Pancreas (tissue), 10 donors: ENCODE results near the gene ECSCR. TPM values are rescaled to one million over a fixed set of nuclear protein-coding genes. Genes with fewer than 3 reads are reported as not detected.

Source experiments
- ATAC-seq, 4 donors: fragments of 200-7000 bp; cut with Tn5 transposase; one replicate each; pipeline versions ENCODE4 v1.8.0 to v1.9.1; 2020; ENCODE audit warnings: mild to moderate bottlenecking in 4 of 4, moderate library complexity in 4 of 4
- DNase-seq, 6 donors: peaks; one replicate each; pipeline ENCODE4 v3.0.0-alpha.2; 2020
- FAIRE-seq: peaks from 2 replicates; lab custom pipeline; 2012; peaks lifted over from hg19 to GRCh38; lab: Jason Lieb, UNC
- H3K27ac ChIP-seq, 4 donors: fragments of 200-600 bp; sonication (generic); 1 replicate in 3 of 4; 2 replicates in 1 of 4; pipeline versions ENCODE4 v1.5.0 to v1.8.0; 2020
- H3K27me3 ChIP-seq, 4 donors: fragments of 200-600 bp; one replicate each; pipeline ENCODE4 v1.8.0; 2021
- H3K36me3 ChIP-seq, 3 donors: fragments of 200-600 bp; sonication (generic) in 1 of 3; one replicate each; pipeline versions ENCODE4 v1.5.0 to v1.8.0; 2020 to 2021
- H3K4me1 ChIP-seq, 3 donors: fragments of 200-600 bp; one replicate each; pipeline ENCODE4 v1.8.0; 2021
- H3K4me3 ChIP-seq, 4 donors: fragments of 200-600 bp; sonication (generic) in 2 of 4; one replicate each; pipeline versions ENCODE4 v1.5.0 to v1.8.0; 2020 to 2021
- H3K9me3 ChIP-seq, 4 donors: fragments of 200-600 bp; one replicate each; pipeline ENCODE4 v1.8.0; 2021
- WGBS, 2 donors: extraction: QIAGEN DNeasy Blood & Tissue Kit; methylation state at CpG; one replicate each; pipeline ENCODE4 v1.1.7; 2013; 5-methylcytosine and 5-hydroxymethylcytosine counted together
- intact Hi-C, 3 donors: fragments of 100-400 bp; cut with DNase I; formaldehyde crosslinking; loops; one replicate each; pipeline versions ENCODE4 v1.11.1 to v1.14.2; 2022
- polyA plus RNA-seq, 2 donors: library from polyadenylated mRNA; stranded (reverse); fragments of 200-250 nt; gene quantifications; one replicate each; pipeline ENCODE4 v1.2.3, GENCODE V29; 2013
- total RNA-seq, 6 donors: library from RNA; stranded (reverse); fragmentation: NEBNext Ultra II Directional in 4 of 6; extraction: Animal tissue kit (Norgen Biotek cat#: 25700) in 4 of 6; gene quantifications; one replicate each; pipeline versions ENCODE4 v1.2.1 to v1.2.4, GENCODE V29; 2021 to 2023
- TF ChIP-seq, protein P1 (sequence below), 4 donors: fragments of 200-600 bp; sonication (generic) in 3 of 4; IDR thresholded peaks; one replicate each; pipeline versions ENCODE4 v1.5.0 to v1.8.0; 2021; ENCODE audit warnings: antibody characterized with exemption in 4 of 4
- donor health status: healthy with polysubstance abuse.
- donor health status: DM: no; HTN: no; CAD: no; lungs with moderate emphysema.
- donor health status: DM: no; HTN: no; CAD: no.
- donor health status: control.
- donor health status: control.
- donor health status: Bipolar disorder and iron deficiency.
- donor health status: DM: yes; HTN: yes; CAD: no.
- donor health status: DM: no; HTN: no; CAD: no.
- donor health status: DM: no; HTN: no; CAD: no.
- donor health status: DM: yes; HTN: yes; CAD: no.

The ECSCR gene
- total and polyA plus RNA-seq, 8 donors = 1.0 to 8.3 (median 2.8) TPM

DNA sequence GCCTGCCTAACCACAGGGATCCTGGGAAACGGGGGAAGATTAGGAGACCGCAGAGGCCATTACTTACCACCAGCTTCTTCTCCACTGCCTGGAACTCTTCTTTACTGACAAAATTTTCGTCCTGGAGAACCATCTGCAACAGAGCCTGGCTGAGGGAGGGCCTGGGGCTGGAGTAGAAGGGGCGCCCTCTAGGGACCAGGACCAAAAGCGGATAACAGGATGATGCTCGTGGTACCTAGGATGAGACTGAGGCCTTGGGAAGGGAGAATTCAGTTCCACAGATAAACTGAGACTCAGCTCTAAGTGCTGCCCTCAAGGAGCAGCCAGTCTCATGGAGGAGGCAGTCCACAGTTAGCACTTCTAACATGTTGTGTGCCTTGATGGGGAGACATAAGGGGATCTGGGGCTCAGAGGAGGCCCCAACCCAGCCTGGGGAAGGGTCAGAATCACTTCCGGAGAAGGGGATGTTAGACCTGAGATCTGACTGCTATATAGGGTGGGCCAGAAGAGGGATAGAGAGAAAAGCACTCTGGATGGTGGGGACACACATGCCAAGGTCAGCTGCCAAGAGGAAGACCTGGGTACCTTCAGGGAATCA, 59.9 kb downstream of the ECSCR start:
- TF ChIP-seq, protein P1, sequence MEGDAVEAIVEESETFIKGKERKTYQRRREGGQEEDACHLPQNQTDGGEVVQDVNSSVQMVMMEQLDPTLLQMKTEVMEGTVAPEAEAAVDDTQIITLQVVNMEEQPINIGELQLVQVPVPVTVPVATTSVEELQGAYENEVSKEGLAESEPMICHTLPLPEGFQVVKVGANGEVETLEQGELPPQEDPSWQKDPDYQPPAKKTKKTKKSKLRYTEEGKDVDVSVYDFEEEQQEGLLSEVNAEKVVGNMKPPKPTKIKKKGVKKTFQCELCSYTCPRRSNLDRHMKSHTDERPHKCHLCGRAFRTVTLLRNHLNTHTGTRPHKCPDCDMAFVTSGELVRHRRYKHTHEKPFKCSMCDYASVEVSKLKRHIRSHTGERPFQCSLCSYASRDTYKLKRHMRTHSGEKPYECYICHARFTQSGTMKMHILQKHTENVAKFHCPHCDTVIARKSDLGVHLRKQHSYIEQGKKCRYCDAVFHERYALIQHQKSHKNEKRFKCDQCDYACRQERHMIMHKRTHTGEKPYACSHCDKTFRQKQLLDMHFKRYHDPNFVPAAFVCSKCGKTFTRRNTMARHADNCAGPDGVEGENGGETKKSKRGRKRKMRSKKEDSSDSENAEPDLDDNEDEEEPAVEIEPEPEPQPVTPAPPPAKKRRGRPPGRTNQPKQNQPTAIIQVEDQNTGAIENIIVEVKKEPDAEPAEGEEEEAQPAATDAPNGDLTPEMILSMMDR (IDR thresholded peaks at IDR 0.05) = no peak
- DNase-seq (peak in 2 of 6 donors; percentile 23 to 26), ATAC-seq (no peak), FAIRE-seq (no peak)
- H3K36me3 ChIP-seq = no peaks in the 10 kb centered on the region
- WGBS, 2 donors = 70 to 77% methylated on average over 7 of the region's 7 CpGs
- peaks cover 0 to 5% (median 0%) of the 10 kb centered on the region in 3 donors for H3K4me1 ChIP-seq
- intact Hi-C loops = no loop called here
- H3K9me3 ChIP-seq = no peaks in the 10 kb centered on the region
- H3K27me3 ChIP-seq = no peaks in the 10 kb centered on the region
- H3K27ac ChIP-seq = peak overlapping the region in 1 of 4 donors; percentile 73
- no peak overlapping the region for H3K4me3 ChIP-seq

DNA sequence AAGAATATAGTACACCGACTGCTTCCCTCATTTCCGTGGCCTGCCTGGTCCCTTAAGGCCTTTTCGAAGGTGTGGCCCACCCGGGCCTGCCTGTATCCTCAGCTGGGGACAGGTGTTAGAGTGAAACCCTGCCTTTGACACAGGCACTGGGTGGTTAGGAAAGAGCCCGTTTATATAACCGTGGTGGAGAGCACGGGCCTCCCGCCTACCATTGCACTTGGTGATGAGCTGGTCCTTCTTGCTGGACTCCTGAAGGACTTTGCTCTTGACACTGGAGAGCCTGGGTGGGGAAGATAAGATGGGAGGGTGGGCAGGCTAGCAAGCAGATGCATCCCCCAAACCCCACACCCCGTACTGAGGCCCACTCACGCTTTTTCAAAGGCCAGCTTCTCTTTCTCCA, 61.0 kb downstream of the ECSCR start:
- 91 to 94% methylated on average over 10 of the region's 10 CpGs for WGBS, 2 donors
- intact Hi-C loops = no loop called here
- TF ChIP-seq, protein P1 (IDR thresholded peaks at IDR 0.05) = no peak
- H3K36me3 ChIP-seq = no peaks in the 10 kb centered on the region
- DNase-seq (peak in 1 of 6 donors; percentile 35), FAIRE-seq (no peak), ATAC-seq (no peak)
- peaks cover 0 to 5% (median 0%) of the 10 kb centered on the region in 3 donors for H3K4me1 ChIP-seq
- H3K4me3 ChIP-seq = no peak overlapping the region
- H3K27ac ChIP-seq = no peak overlapping the region
- no peaks in the 10 kb centered on the region for H3K27me3 ChIP-seq
- no peaks in the 10 kb centered on the region for H3K9me3 ChIP-seq

DNA sequence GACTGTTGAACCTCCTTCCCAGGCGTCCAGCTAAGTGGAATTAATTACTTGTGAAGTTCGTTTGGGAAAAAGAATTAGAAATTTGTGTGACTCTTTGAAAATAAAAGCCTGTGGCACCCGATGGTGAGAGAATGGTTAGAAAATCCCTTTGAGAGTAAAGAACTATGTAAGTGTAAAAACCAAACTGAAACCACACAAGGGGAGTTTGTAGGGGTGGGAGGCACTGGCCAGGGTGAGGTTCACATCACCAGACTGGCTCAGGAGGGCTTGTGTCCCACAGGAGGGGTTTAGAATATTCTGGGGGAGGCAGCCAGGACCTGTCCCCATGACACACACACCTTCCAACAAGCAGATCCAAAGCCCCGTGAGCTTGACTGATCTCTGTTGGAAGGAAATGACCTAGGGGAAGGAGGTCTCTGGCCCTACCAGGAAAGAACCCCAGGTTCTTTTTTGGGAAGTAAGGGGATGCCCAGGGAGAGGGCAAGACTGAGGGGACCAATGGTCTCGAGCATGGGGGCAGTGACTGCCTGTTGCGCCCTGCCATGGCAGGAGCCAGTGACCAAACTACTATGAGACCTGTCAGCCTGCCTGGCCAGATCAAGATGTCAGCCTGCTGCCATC, 62.9 kb downstream of the ECSCR start:
- FAIRE-seq (no peak), ATAC-seq (no peak), DNase-seq (peak in 1 of 6 donors; percentile 8)
- no peaks in the 10 kb centered on the region for H3K36me3 ChIP-seq
- no peak overlapping the region for H3K27ac ChIP-seq
- intact Hi-C loops = no loop called here
- 74 to 84% methylated on average over 6 of the region's 6 CpGs for WGBS, 2 donors
- H3K4me1 ChIP-seq = peaks cover 0 to 6% (median 0%) of the 10 kb centered on the region in 3 donors
- TF ChIP-seq, protein P1 (IDR thresholded peaks at IDR 0.05) = no peak
- H3K9me3 ChIP-seq = no peaks in the 10 kb centered on the region
- peaks cover 0 to 5% (median 0%) of the 10 kb centered on the region in 4 donors for H3K27me3 ChIP-seq
- no peak overlapping the region for H3K4me3 ChIP-seq

Other genes with a start within 250 kb of the ECSCR start
- 100 to 1,000 TPM in 1 of 6 donors, 10 to 100 TPM in 5; 52.5 to 101 (median 77.6) TPM for gene MATR3, start 169.0 kb downstream of the ECSCR start, total RNA-seq
- 100 to 1,000 TPM in 1 of 2 donors, 10 to 100 TPM in 1; 47.0 to 104 TPM for gene MATR3, start 169.0 kb downstream of the ECSCR start, polyA plus RNA-seq
- 10 to 100 TPM; 18.2 to 33.7 (median 27.3) TPM for gene PAIP2, start 120.9 kb downstream of the ECSCR start, total RNA-seq
- 10 to 100 TPM; 23.8 to 57.4 TPM for gene PAIP2, start 120.9 kb downstream of the ECSCR start, polyA plus RNA-seq
- gene SLC23A1, start 79.4 kb downstream of the ECSCR start, total RNA-seq = 1 to 10 TPM in 4 of 6 donors, under 1 TPM in 2; 0.49 to 1.6 (median 1.2) TPM
- 1 to 10 TPM; 1.7 to 2.1 TPM for gene SLC23A1, start 79.4 kb downstream of the ECSCR start, polyA plus RNA-seq
- gene MZB1, start 72.8 kb downstream of the ECSCR start, total RNA-seq = 10 to 100 TPM in 1 of 6 donors, under 1 TPM in 3, not detected in 2; 0.28 to 11.6 (median 0.71) TPM
- gene MZB1, start 72.8 kb downstream of the ECSCR start, polyA plus RNA-seq = under 1 TPM in 1 of 2 donors, not detected in 1; 0.28 TPM
- under 1 TPM; 0.19 to 0.38 (median 0.31) TPM for gene PROB1, start 67.6 kb downstream of the ECSCR start, total RNA-seq
- gene PROB1, start 67.6 kb downstream of the ECSCR start, polyA plus RNA-seq = under 1 TPM; 0.34 to 0.38 TPM
- gene SPATA24, start 58.7 kb downstream of the ECSCR start, total RNA-seq = 1 to 10 TPM; 1.8 to 3.5 (median 3.1) TPM
- gene SPATA24, start 58.7 kb downstream of the ECSCR start, polyA plus RNA-seq = 1 to 10 TPM; 4.6 to 9.8 TPM
- 1 to 10 TPM; 1.1 to 5.8 (median 1.9) TPM for gene DNAJC18, start 23.2 kb downstream of the ECSCR start, total RNA-seq
- 1 to 10 TPM; 1.6 to 5.1 TPM for gene DNAJC18, start 23.2 kb downstream of the ECSCR start, polyA plus RNA-seq
- gene SMIM33, start 8.3 kb upstream of the ECSCR start, total RNA-seq = not detected
- not detected for gene SMIM33, start 8.3 kb upstream of the ECSCR start, polyA plus RNA-seq
- gene STING1, start 20.0 kb upstream of the ECSCR start, total RNA-seq = 10 to 100 TPM in 2 of 6 donors, 1 to 10 TPM in 4; 3.1 to 19.7 (median 6.3) TPM
- gene STING1, start 20.0 kb upstream of the ECSCR start, polyA plus RNA-seq = 10 to 100 TPM in 1 of 2 donors, 1 to 10 TPM in 1; 9.3 to 19.2 TPM
- gene UBE2D2, start 98.6 kb upstream of the ECSCR start, total RNA-seq = 10 to 100 TPM; 36.5 to 59.3 (median 47.0) TPM
- 10 to 100 TPM; 38.8 to 47.7 TPM for gene UBE2D2, start 98.6 kb upstream of the ECSCR start, polyA plus RNA-seq
- 10 to 100 TPM; 39.5 to 70.5 (median 45.4) TPM for gene CXXC5, start 185.6 kb upstream of the ECSCR start, total RNA-seq
- gene CXXC5, start 185.6 kb upstream of the ECSCR start, polyA plus RNA-seq = 10 to 100 TPM; 33.0 to 36.4 TPM